SU-DHL-6 (cell line): Measurements from ENCODE around the gene LAMP1.

Experiments used
- H2AFZ ChIP-seq: fragments of 200-600 bp; sonication (generic); 2 replicates; pipeline ENCODE4 v1.6.1; 2014; ENCODE audit warnings: low read depth, mild to moderate bottlenecking, moderate library complexity, mixed read lengths, antibody characterized with exemption, low read length; ENCODE audit not compliant: severe bottlenecking
- H3F3A ChIP-seq: fragments of 200-600 bp; shearing (Covaris generic); 2 replicates; pipeline ENCODE4 v1.6.0; 2016; ENCODE audit warnings: antibody characterized with exemption, mild to moderate bottlenecking; ENCODE audit not compliant: insufficient read depth
- H3K27ac ChIP-seq: fragments of 200-600 bp; sonication (generic); 2 replicates; pipeline ENCODE4 v1.5.1; 2016; ENCODE audit warnings: low read depth, mild to moderate bottlenecking, low read length, moderate library complexity, mixed read lengths
- H3K27me3 ChIP-seq: fragments of 200-600 bp; sonication (generic), shearing (Covaris generic); 2 replicates; pipeline ENCODE4 v1.6.0; 2014; ENCODE audit warnings: mild to moderate bottlenecking, low read length
- H3K36me3 ChIP-seq: fragments of 200-600 bp; sonication (generic); 2 replicates; pipeline ENCODE4 v1.6.1; 2014; ENCODE audit warnings: mild to moderate bottlenecking, low read length, mixed read lengths
- H3K4me2 ChIP-seq: fragments of 300-600, 200-600 bp; shearing (Covaris generic), sonication (generic); 2 replicates; pipeline ENCODE4 v1.6.0; 2014; ENCODE audit warnings: low read length, low read depth, mild to moderate bottlenecking; ENCODE audit not compliant: poor library complexity, severe bottlenecking
- H3K4me3 ChIP-seq: fragments of 200-600 bp; sonication (generic); 2 replicates; pipeline ENCODE4 v1.5.1; 2014; ENCODE audit warnings: antibody characterized with exemption, low read length, mild to moderate bottlenecking, mixed read lengths; ENCODE audit not compliant: insufficient read depth, poor library complexity, severe bottlenecking
- H3K79me2 ChIP-seq: fragments of 200-600 bp; sonication (generic); 2 replicates; pipeline ENCODE4 v1.6.1; 2014; ENCODE audit warnings: mild to moderate bottlenecking, low read length, moderate library complexity; ENCODE audit not compliant: insufficient read depth
- H3K9ac ChIP-seq: fragments of 200-600 bp; sonication (generic); 2 replicates; pipeline ENCODE4 v1.7.0; 2014; ENCODE audit warnings: mild to moderate bottlenecking, low read length
- H3K9me2 ChIP-seq: fragments of 200-600 bp; sonication (generic); replicated peaks from 2 replicates; pipeline ENCODE4 v1.6.1; 2014; ENCODE audit warnings: low read length; ENCODE audit not compliant: insufficient read depth
- H3K9me3 ChIP-seq: fragments of 200-600 bp; sonication (generic); 2 replicates; pipeline ENCODE4 v1.6.1; 2014; ENCODE audit warnings: low read length, mixed read lengths; ENCODE audit not compliant: insufficient read depth
- H4K20me1 ChIP-seq: fragments of 200-600 bp; sonication (generic); 2 replicates; pipeline ENCODE4 v1.6.1; 2014; ENCODE audit warnings: low read depth, mild to moderate bottlenecking, antibody characterized with exemption, low read length, moderate library complexity, mixed read lengths
- EZH2phosphoT487 ChIP-seq: fragments of 200-600 bp; sonication (generic), shearing (Covaris generic); conservative IDR thresholded peaks from 2 replicates; pipeline ENCODE4 v1.6.1; 2018; ENCODE audit warnings: mild to moderate bottlenecking, antibody characterized with exemption, low read length, moderate library complexity, mixed read lengths
- TF ChIP-seq, protein P1 (sequence below): fragments of 200-600 bp; sonication (generic); IDR thresholded peaks from one replicate; pipeline ENCODE4 v1.5.1; 2017; ENCODE audit warnings: antibody characterized with exemption, mild to moderate bottlenecking, low read length, moderate library complexity; ENCODE audit not compliant: insufficient read depth, poor library complexity, severe bottlenecking

Gene LAMP1

DNA sequence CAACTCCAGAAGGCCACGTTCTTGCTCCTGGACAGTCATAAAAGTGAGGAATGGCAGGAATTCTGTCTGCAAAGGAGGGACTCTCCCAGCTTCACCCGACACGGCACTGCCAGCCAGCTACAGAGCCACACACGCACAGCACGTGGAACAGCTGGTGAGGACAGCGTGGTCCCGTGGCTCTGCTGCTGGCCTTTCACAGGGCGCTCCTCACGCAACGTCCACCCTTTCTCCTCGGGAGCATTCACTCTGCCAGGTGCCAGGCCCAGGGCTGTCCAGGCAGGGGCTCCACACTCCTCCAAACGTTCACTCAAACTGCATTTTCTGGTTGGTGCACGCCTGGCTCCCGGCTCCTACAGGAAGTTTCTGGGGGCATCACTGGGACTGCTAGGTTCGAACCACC, 52.5 kb downstream of the LAMP1 start:
- Histone ChIP-seq H3K9me2 (no peaks in the 10 kb centered on the region), H3K79me2 (no peaks in the 10 kb centered on the region), H3K9me3 (no peaks in the 10 kb centered on the region), H3K27ac (no peak overlapping the region), H3K27me3 (no peaks in the 10 kb centered on the region), H3K36me3 (no peaks in the 10 kb centered on the region), H3K4me2 (no peak overlapping the region), H4K20me1 (no peaks in the 10 kb centered on the region), H3K4me3 (no peak overlapping the region), H3F3A (no peaks in the 10 kb centered on the region), H2AFZ (no peak overlapping the region), H3K9ac (no peak overlapping the region)
- TF ChIP-seq, protein P1, sequence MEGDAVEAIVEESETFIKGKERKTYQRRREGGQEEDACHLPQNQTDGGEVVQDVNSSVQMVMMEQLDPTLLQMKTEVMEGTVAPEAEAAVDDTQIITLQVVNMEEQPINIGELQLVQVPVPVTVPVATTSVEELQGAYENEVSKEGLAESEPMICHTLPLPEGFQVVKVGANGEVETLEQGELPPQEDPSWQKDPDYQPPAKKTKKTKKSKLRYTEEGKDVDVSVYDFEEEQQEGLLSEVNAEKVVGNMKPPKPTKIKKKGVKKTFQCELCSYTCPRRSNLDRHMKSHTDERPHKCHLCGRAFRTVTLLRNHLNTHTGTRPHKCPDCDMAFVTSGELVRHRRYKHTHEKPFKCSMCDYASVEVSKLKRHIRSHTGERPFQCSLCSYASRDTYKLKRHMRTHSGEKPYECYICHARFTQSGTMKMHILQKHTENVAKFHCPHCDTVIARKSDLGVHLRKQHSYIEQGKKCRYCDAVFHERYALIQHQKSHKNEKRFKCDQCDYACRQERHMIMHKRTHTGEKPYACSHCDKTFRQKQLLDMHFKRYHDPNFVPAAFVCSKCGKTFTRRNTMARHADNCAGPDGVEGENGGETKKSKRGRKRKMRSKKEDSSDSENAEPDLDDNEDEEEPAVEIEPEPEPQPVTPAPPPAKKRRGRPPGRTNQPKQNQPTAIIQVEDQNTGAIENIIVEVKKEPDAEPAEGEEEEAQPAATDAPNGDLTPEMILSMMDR, result no peak
- TF ChIP-seq EZH2phosphoT487, result no peak

DNA sequence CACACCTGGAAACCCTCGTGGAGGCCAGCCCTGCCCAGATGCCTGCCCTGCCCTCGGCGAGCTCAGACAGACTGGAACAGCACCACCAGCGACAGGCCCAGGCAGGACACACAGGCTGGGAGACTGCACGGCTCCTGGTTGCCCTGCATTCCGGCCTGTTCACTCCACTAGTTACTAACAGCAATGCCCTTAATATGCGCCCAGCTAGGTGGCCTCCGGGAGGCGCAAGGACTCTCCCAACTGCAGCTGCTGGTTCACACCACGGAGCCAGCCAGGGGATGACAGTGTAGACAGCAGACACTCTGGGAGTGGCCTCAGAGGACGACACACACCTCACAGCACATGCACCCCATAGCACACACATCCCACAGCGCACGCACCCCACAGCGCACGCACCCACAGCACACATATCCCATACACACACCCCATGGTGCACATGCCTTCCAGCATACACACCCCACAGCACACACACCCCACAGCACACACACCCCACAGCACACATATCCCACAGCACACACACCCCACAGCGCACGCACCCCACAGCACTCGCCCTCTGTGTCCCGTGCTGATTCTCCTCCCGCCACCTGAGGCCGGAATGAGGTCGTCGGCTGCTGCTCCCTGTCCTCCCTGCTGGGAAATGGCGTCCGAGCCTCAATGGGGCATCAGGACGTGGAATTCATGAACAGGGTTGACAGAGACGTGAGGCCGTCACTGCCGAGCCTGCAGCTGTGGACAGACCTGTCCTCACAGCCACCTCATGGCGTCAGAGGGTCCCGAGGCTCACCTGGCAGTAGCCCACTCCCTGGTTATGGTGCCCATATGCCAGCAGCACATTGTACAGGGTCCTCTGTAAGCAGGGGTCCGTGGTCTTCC, 53.3 kb downstream of the LAMP1 start:
- Histone ChIP-seq H3K9me2 (no peaks in the 10 kb centered on the region), H2AFZ (no peak overlapping the region), H3K36me3 (no peaks in the 10 kb centered on the region), H3K27me3 (no peaks in the 10 kb centered on the region), H3K27ac (no peak overlapping the region), H3F3A (no peaks in the 10 kb centered on the region), H3K9ac (no peak overlapping the region), H3K4me3 (no peak overlapping the region), H3K4me2 (no peak overlapping the region), H4K20me1 (no peaks in the 10 kb centered on the region), H3K9me3 (no peaks in the 10 kb centered on the region), H3K79me2 (no peaks in the 10 kb centered on the region)
- TF ChIP-seq, protein P1, result no peak
- no peak for TF ChIP-seq EZH2phosphoT487

DNA sequence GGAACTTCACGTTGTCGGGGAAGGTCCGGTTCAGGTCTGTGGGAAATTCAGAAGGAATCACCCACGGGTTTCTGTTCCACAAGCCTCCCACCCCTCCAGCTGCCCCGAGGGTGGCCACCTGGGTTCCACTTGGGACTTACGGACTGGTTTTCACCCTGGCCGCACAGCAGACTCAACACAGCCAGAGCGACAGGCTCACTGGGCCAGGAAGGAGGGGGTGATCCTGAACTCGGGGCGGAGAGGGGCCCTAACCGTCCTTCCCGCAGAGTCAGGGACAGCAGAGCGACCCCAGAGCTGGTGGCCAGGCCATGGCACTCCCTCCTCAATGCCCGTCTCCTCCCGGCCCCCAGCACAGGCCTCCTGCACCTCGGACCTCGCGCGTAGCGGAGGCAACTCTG, 53.9 kb downstream of the LAMP1 start:
- Histone ChIP-seq H3F3A (no peaks in the 10 kb centered on the region), H2AFZ (no peak overlapping the region), H3K27ac (no peak overlapping the region), H3K79me2 (no peaks in the 10 kb centered on the region), H3K9me3 (no peaks in the 10 kb centered on the region), H3K4me2 (no peak overlapping the region), H3K36me3 (no peaks in the 10 kb centered on the region), H3K9ac (no peak overlapping the region), H3K27me3 (no peaks in the 10 kb centered on the region), H3K4me3 (no peak overlapping the region), H4K20me1 (no peaks in the 10 kb centered on the region), H3K9me2 (no peaks in the 10 kb centered on the region)
- TF ChIP-seq, protein P1, result no peak
- TF ChIP-seq EZH2phosphoT487, result no peak
